Stimulated activated CD8-positive, alpha-beta memory T cell treated with anti-CD3 and anti-CD28 coated beads, Interleukin-12 subunit alpha, Interleukin-12 subunit beta, amount 100 ng/mL, for 1 hour (primary cell): ENCODE results near the gene SEPTIN8.
"Not testable (repeated sequence)": the region's sequence is repeated elsewhere in the genome, so short reads cannot be mapped to it uniquely, and the experiment has no call there.

Source experiments
- DNase-seq: peaks from one replicate; pipeline ENCODE4 v3.0.0-alpha.2; 2020; ENCODE audit warnings: low read depth

SEPTIN8 gene

GRCh38 chr5:132812781-132813598 is 36.0 kb upstream of the SEPTIN8 start, which contains the start of gene SOWAHA:
TSS of gene SOWAHA (plus strand) at chr5:132813302. CDS start at chr5:132813622, 320 bp downstream.
- DNase-seq, result no peak

GRCh38 chr5:132812123-132812765 is 35.2 kb upstream of the SEPTIN8 start:
- DNase-seq, result no peak

- DNase-seq, result no peak
Observed at GRCh38 chr5:132810605-132811004, 33.6 kb upstream of the SEPTIN8 start.

- no peak for DNase-seq
Observed at GRCh38 chr5:132808866-132809265, 31.8 kb upstream of the SEPTIN8 start.

- no peak for DNase-seq
Observed at GRCh38 chr5:132808448-132808847, 31.4 kb upstream of the SEPTIN8 start.

GRCh38 chr5:132807163-132807838 is 30.3 kb upstream of the SEPTIN8 start:
- DNase-seq, result no peak

GRCh38 chr5:132806804-132807162 is 29.7 kb upstream of the SEPTIN8 start:
- not testable (repeated sequence) for DNase-seq

GRCh38 chr5:132805872-132806271 is 28.8 kb upstream of the SEPTIN8 start:
- not testable (repeated sequence) for DNase-seq

- not testable (repeated sequence) for DNase-seq
Observed at GRCh38 chr5:132804219-132804618, 27.2 kb upstream of the SEPTIN8 start.

GRCh38 chr5:132802685-132803066 is 25.6 kb upstream of the SEPTIN8 start:
- DNase-seq, result not testable (repeated sequence)

GRCh38 chr5:132802044-132802684 is 25.1 kb upstream of the SEPTIN8 start:
- no peak for DNase-seq

GRCh38 chr5:132800545-132800944 is 23.5 kb upstream of the SEPTIN8 start:
- no peak for DNase-seq

- no peak for DNase-seq
Observed at GRCh38 chr5:132799392-132799791, 22.4 kb upstream of the SEPTIN8 start.

GRCh38 chr5:132797651-132798050 is 20.6 kb upstream of the SEPTIN8 start:
- DNase-seq, result no peak

GRCh38 chr5:132791026-132791425 is 14.0 kb upstream of the SEPTIN8 start:
- DNase-seq, result no peak

GRCh38 chr5:132790201-132790865 is 13.3 kb upstream of the SEPTIN8 start:
- no peak for DNase-seq

GRCh38 chr5:132788990-132789886 is 12.2 kb upstream of the SEPTIN8 start:
- DNase-seq, result no peak

GRCh38 chr5:132788508-132788907 is 11.5 kb upstream of the SEPTIN8 start:
- no peak for DNase-seq

- DNase-seq, result no peak
Observed at GRCh38 chr5:132787076-132787475, 10.0 kb upstream of the SEPTIN8 start.

GRCh38 chr5:132785864-132786263 is 8.8 kb upstream of the SEPTIN8 start:
- no peak for DNase-seq

GRCh38 chr5:132785365-132785764 is 8.3 kb upstream of the SEPTIN8 start:
- DNase-seq, result no peak
